ENCODE results near the gene CTDSPL2.
"Not testable (repeated sequence)": the region's sequence is repeated elsewhere in the genome, so short reads cannot be mapped to it uniquely, and the experiment has no call there.

The CTDSPL2 gene

GRCh38 chr15:44489464-44489863, 62.0 kb downstream of the CTDSPL2 start:
- no peak for DNase-seq

- no peak for DNase-seq
Observed at GRCh38 chr15:44490622-44491021, 63.2 kb downstream of the CTDSPL2 start.

- no peak for DNase-seq
Observed at GRCh38 chr15:44492040-44492439, 64.6 kb downstream of the CTDSPL2 start.

- DNase-seq = no peak
Observed at GRCh38 chr15:44492672-44493071, 65.2 kb downstream of the CTDSPL2 start.

- DNase-seq = no peak
Observed at GRCh38 chr15:44495562-44495961, 68.1 kb downstream of the CTDSPL2 start.

- no peak for DNase-seq
Observed at GRCh38 chr15:44500555-44500954, 73.1 kb downstream of the CTDSPL2 start.

- DNase-seq = no peak
Observed at GRCh38 chr15:44501768-44502366, 74.4 kb downstream of the CTDSPL2 start.

GRCh38 chr15:44516436-44516835, 89.0 kb downstream of the CTDSPL2 start:
- no peak for DNase-seq

GRCh38 chr15:44519537-44519936, 92.1 kb downstream of the CTDSPL2 start:
- no peak for DNase-seq

GRCh38 chr15:44525018-44525417, 97.6 kb downstream of the CTDSPL2 start:
- DNase-seq = no peak

- no peak for DNase-seq
Observed at GRCh38 chr15:44527241-44527640, 99.8 kb downstream of the CTDSPL2 start.

GRCh38 chr15:44529864-44530604, 102.6 kb downstream of the CTDSPL2 start:
- no peak for DNase-seq

GRCh38 chr15:44530653-44531052, 103.2 kb downstream of the CTDSPL2 start:
- DNase-seq = no peak

- DNase-seq = not testable (repeated sequence)
Observed at GRCh38 chr15:44532275-44532674, 104.8 kb downstream of the CTDSPL2 start.

GRCh38 chr15:44532689-44533088, 105.3 kb downstream of the CTDSPL2 start:
- DNase-seq = no peak

GRCh38 chr15:44535092-44535491, 107.7 kb downstream of the CTDSPL2 start:
- DNase-seq = no peak

- no peak for DNase-seq
Observed at GRCh38 chr15:44535523-44536301, 108.3 kb downstream of the CTDSPL2 start.

- DNase-seq = peak; percentile 67
Observed at GRCh38 chr15:44536302-44536961, 109.0 kb downstream of the CTDSPL2 start.

- peak; percentile 74 for DNase-seq
Observed at GRCh38 chr15:44536962-44537734, 109.7 kb downstream of the CTDSPL2 start, which contains the start of gene EIF3J. EIF3J (plus strand) TSS chr15:44537147; CDS start chr15:44537195, 48 bp downstream.

- no peak for DNase-seq
Observed at GRCh38 chr15:44537735-44538240, 110.4 kb downstream of the CTDSPL2 start.

GRCh38 chr15:44541282-44541958, 114.0 kb downstream of the CTDSPL2 start:
- no peak for DNase-seq

GRCh38 chr15:44542596-44542995, 115.2 kb downstream of the CTDSPL2 start:
- no peak for DNase-seq

Measured in NCI-H1105 (cell line).